Activated CD8-positive, alpha-beta memory T cell treated with anti-CD3 and anti-CD28 coated beads, Interleukin-2, amount 50 U/mL, for 48 hours (primary cell): Measurements from ENCODE around the gene SCMH1.
A peak's percentile ranks its signal among the peaks of the same experiment; 100 is the strongest.

Experiments
- DNase-seq: peaks from one replicate; pipeline ENCODE4 v3.0.0-alpha.2; 2020

The SCMH1 gene

GRCh38 chr1:40987439-40988276, 254.4 kb downstream of the SCMH1 start:
- no peak for DNase-seq

- no peak for DNase-seq
These were observed 255.2 kb downstream of the SCMH1 start for GRCh38 chr1:40986956-40987355.

GRCh38 chr1:40986328-40986783, 255.8 kb downstream of the SCMH1 start:
- no peak for DNase-seq

GRCh38 chr1:40985875-40986274, 256.2 kb downstream of the SCMH1 start:
- DNase-seq = no peak

GRCh38 chr1:40985161-40985560, 256.9 kb downstream of the SCMH1 start:
- DNase-seq = no peak

- DNase-seq = no peak
These were observed 257.6 kb downstream of the SCMH1 start for GRCh38 chr1:40984531-40984930.

- no peak for DNase-seq
These were observed 258.0 kb downstream of the SCMH1 start for GRCh38 chr1:40984066-40984465.

GRCh38 chr1:40983286-40983685, 258.8 kb downstream of the SCMH1 start:
- DNase-seq = no peak

- no peak for DNase-seq
These were observed 259.4 kb downstream of the SCMH1 start for GRCh38 chr1:40982721-40983120.

GRCh38 chr1:40981691-40982448, 260.2 kb downstream of the SCMH1 start:
- DNase-seq = no peak

- peak; percentile 77 for DNase-seq
These were observed 261.5 kb downstream of the SCMH1 start for GRCh38 chr1:40980453-40981121.

GRCh38 chr1:40980068-40980452, 262.0 kb downstream of the SCMH1 start:
- DNase-seq = no peak

GRCh38 chr1:40979241-40980067, 262.7 kb downstream of the SCMH1 start, which contains the start of gene CTPS1:
Gene CTPS1 (plus strand): TSS chr1:40979696. CDS start chr1:40983291, 3,595 bp downstream.
- DNase-seq = peak; percentile 98

- no peak for DNase-seq
These were observed 263.2 kb downstream of the SCMH1 start for GRCh38 chr1:40978886-40979240.

GRCh38 chr1:40977716-40978115, 264.4 kb downstream of the SCMH1 start:
- no peak for DNase-seq
